Astrocyte (in vitro differentiated cells and primary cell): Measurements from ENCODE around the gene SLC17A1. TPM values are rescaled to one million over a fixed set of nuclear protein-coding genes. Genes with fewer than 3 reads are reported as not detected.

ENCODE experiments used
- DNase-seq: peaks from one replicate; pipeline ENCODE4 v3.0.0-alpha.2; 2010; ENCODE audit warnings: low read depth
- FAIRE-seq: peaks from 2 replicates; lab custom pipeline; 2011; peaks lifted over from hg19 to GRCh38; lab: Jason Lieb, UNC
- H2AFZ ChIP-seq: 2 replicates; pipeline ENCODE4 v1.6.0; 2012; ENCODE audit warnings: low read depth, low read length, inconsistent platforms
- H3K27ac ChIP-seq: 2 replicates; pipeline ENCODE4 v1.5.1; 2011; ENCODE audit warnings: low read depth, low read length, inconsistent platforms
- H3K27me3 ChIP-seq: 2 replicates; pipeline ENCODE4 v1.6.0; 2011; ENCODE audit warnings: low read length, inconsistent platforms; ENCODE audit not compliant: insufficient read depth
- H3K36me3 ChIP-seq: 2 replicates; pipeline ENCODE4 v1.5.1; 2011; ENCODE audit warnings: low read length, inconsistent platforms; ENCODE audit not compliant: insufficient read depth
- H3K4me1 ChIP-seq: 2 replicates; pipeline ENCODE4 v1.5.1; 2011; ENCODE audit warnings: low read length, inconsistent platforms; ENCODE audit not compliant: insufficient read depth
- H3K4me2 ChIP-seq: 2 replicates; pipeline ENCODE4 v1.6.0; 2012; ENCODE audit warnings: low read length, inconsistent platforms
- H3K4me3 ChIP-seq: 2 replicates; pipeline ENCODE4 v1.5.1; 2011; ENCODE audit warnings: low read depth, mild to moderate bottlenecking, low read length, inconsistent platforms; ENCODE audit not compliant: insufficient read depth
- H3K79me2 ChIP-seq: 2 replicates; pipeline ENCODE4 v1.6.0; 2012; ENCODE audit warnings: mild to moderate bottlenecking, low read length, inconsistent platforms; ENCODE audit not compliant: insufficient read depth
- H3K9ac ChIP-seq: 2 replicates; pipeline ENCODE4 v1.6.0; 2012; ENCODE audit warnings: mild to moderate bottlenecking, low read length, inconsistent platforms
- H3K9me3 ChIP-seq: 2 replicates; pipeline ENCODE4 v1.5.1; 2012; ENCODE audit warnings: low read depth, mild to moderate bottlenecking, low read length, inconsistent platforms; ENCODE audit not compliant: insufficient read depth
- H4K20me1 ChIP-seq: 2 replicates; pipeline ENCODE4 v1.6.0; 2012; ENCODE audit warnings: low read length, inconsistent platforms; ENCODE audit not compliant: insufficient read depth
- H3K27ac Mint-ChIP-seq: one replicate; pipeline ENCODE4 v1.8.0; 2021; ENCODE audit warnings: mild to moderate bottlenecking, mixed read lengths; ENCODE audit not compliant: unreplicated experiment
- H3K27me3 Mint-ChIP-seq: one replicate; pipeline ENCODE4 v1.8.0; 2021; ENCODE audit warnings: low read depth, mixed read lengths; ENCODE audit not compliant: unreplicated experiment
- H3K36me3 Mint-ChIP-seq: one replicate; pipeline ENCODE4 v1.8.0; 2021; ENCODE audit warnings: low read depth, mixed read lengths; ENCODE audit not compliant: unreplicated experiment
- H3K4me1 Mint-ChIP-seq: one replicate; pipeline ENCODE4 v1.8.0; 2021; ENCODE audit warnings: low read depth, mixed read lengths; ENCODE audit not compliant: unreplicated experiment
- H3K4me3 Mint-ChIP-seq: one replicate; pipeline ENCODE4 v1.8.0; 2021; ENCODE audit warnings: mild to moderate bottlenecking, moderate library complexity, mixed read lengths; ENCODE audit not compliant: unreplicated experiment
- H3K9me3 Mint-ChIP-seq: one replicate; pipeline ENCODE4 v1.8.0; 2021; ENCODE audit warnings: mild to moderate bottlenecking, mixed read lengths; ENCODE audit not compliant: unreplicated experiment
- EZH2 ChIP-seq: IDR thresholded peaks from 2 replicates; pipeline ENCODE4 v1.6.1; 2012; ENCODE audit warnings: mild to moderate bottlenecking, low read length, inconsistent platforms; ENCODE audit not compliant: insufficient read depth
- total RNA-seq: library from RNA; stranded (reverse); gene quantifications from 2 replicates; pipeline ENCODE4 v1.2.1, GENCODE V29; 2021
- TF ChIP-seq, protein P1 (sequence below): IDR thresholded peaks from 2 replicates; pipeline ENCODE4 v1.5.1; 2011; ENCODE audit warnings: low read depth, mild to moderate bottlenecking, inconsistent platforms, low read length, moderate library complexity; ENCODE audit not compliant: insufficient read depth

SLC17A1 gene
- total RNA-seq, 1 donor from 2014 or later, result not detected

DNA sequence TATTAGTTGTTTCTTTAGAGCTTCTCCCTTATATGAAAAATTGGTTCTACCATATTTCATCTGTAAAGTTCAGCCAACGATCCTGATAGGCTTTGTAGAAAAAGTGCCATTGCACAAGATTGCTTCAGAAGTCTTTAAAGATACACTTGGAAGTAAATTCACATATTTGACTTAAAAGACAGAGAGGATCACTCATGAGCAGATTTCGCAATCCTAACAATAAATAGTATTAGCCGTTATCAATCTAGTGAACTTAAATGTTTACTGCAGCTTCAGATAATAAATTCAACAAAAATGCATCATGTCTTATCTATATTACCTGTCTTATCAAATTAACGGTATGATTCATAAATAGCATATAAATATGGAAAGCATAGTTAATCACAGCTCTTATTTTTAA is 86.0 kb downstream of the SLC17A1 start:
- no peaks in the 10 kb centered on the region for H3K79me2 ChIP-seq
- peaks cover 7% of the 10 kb centered on the region for H3K4me1 Mint-ChIP-seq
- TF ChIP-seq EZH2, result no peak
- TF ChIP-seq, protein P1, sequence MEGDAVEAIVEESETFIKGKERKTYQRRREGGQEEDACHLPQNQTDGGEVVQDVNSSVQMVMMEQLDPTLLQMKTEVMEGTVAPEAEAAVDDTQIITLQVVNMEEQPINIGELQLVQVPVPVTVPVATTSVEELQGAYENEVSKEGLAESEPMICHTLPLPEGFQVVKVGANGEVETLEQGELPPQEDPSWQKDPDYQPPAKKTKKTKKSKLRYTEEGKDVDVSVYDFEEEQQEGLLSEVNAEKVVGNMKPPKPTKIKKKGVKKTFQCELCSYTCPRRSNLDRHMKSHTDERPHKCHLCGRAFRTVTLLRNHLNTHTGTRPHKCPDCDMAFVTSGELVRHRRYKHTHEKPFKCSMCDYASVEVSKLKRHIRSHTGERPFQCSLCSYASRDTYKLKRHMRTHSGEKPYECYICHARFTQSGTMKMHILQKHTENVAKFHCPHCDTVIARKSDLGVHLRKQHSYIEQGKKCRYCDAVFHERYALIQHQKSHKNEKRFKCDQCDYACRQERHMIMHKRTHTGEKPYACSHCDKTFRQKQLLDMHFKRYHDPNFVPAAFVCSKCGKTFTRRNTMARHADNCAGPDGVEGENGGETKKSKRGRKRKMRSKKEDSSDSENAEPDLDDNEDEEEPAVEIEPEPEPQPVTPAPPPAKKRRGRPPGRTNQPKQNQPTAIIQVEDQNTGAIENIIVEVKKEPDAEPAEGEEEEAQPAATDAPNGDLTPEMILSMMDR, result no peak
- no peak overlapping the region for H3K4me2 ChIP-seq
- no peaks in the 10 kb centered on the region for H3K4me1 ChIP-seq
- H4K20me1 ChIP-seq, result no peaks in the 10 kb centered on the region
- no peak overlapping the region for H2AFZ ChIP-seq
- FAIRE-seq (no peak), DNase-seq (no peak)
- no peak overlapping the region for H3K9ac ChIP-seq
- no peaks in the 10 kb centered on the region for H3K36me3 Mint-ChIP-seq
- no peak overlapping the region for H3K4me3 Mint-ChIP-seq
- no peak overlapping the region for H3K4me3 ChIP-seq
- H3K27me3 Mint-ChIP-seq, result no peaks in the 10 kb centered on the region
- no peak overlapping the region for H3K27ac Mint-ChIP-seq
- H3K9me3 Mint-ChIP-seq, result no peaks in the 10 kb centered on the region
- no peaks in the 10 kb centered on the region for H3K36me3 ChIP-seq
- H3K9me3 ChIP-seq, result peaks cover 3% of the 10 kb centered on the region
- H3K27ac ChIP-seq, result no peak overlapping the region
- H3K27me3 ChIP-seq, result no peaks in the 10 kb centered on the region

DNA sequence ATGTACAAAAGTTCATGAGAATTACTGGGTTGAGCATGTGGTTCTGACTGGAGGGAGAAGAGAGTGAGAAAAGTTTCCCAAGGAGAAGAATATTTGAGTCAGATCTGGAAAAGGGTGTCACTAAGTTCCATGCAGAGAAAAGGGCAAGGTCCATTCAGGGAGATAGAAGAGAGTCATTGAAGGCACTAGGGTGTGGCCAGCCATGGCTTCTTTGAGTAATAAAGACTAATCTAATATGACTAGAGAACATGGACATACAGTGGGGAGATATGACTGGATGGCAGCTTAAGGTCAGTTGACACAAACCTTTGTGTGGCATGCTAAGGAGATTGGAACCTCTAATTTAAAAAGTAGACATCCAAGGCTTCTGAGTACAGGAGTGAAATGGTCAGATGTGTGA is 88.0 kb downstream of the SLC17A1 start:
- H3K4me1 ChIP-seq, result no peaks in the 10 kb centered on the region
- FAIRE-seq, result no peak
- no peak overlapping the region for H3K4me2 ChIP-seq
- no peaks in the 10 kb centered on the region for H4K20me1 ChIP-seq
- H3K9me3 ChIP-seq, result peaks cover 3% of the 10 kb centered on the region
- no peak overlapping the region for H3K4me3 Mint-ChIP-seq
- peaks cover 2% of the 10 kb centered on the region for H3K9me3 Mint-ChIP-seq
- no peak overlapping the region for H3K9ac ChIP-seq
- no peaks in the 10 kb centered on the region for H3K36me3 ChIP-seq
- H3K27me3 Mint-ChIP-seq, result no peaks in the 10 kb centered on the region
- DNase-seq, result no peak
- H3K27ac ChIP-seq, result no peak overlapping the region
- H3K27ac Mint-ChIP-seq, result no peak overlapping the region
- no peaks in the 10 kb centered on the region for H3K79me2 ChIP-seq
- H2AFZ ChIP-seq, result no peak overlapping the region
- no peak for TF ChIP-seq EZH2
- TF ChIP-seq, protein P1, result no peak
- no peak overlapping the region for H3K4me3 ChIP-seq
- no peaks in the 10 kb centered on the region for H3K27me3 ChIP-seq
- no peaks in the 10 kb centered on the region for H3K36me3 Mint-ChIP-seq
- H3K4me1 Mint-ChIP-seq, result peaks cover 6% of the 10 kb centered on the region

DNA sequence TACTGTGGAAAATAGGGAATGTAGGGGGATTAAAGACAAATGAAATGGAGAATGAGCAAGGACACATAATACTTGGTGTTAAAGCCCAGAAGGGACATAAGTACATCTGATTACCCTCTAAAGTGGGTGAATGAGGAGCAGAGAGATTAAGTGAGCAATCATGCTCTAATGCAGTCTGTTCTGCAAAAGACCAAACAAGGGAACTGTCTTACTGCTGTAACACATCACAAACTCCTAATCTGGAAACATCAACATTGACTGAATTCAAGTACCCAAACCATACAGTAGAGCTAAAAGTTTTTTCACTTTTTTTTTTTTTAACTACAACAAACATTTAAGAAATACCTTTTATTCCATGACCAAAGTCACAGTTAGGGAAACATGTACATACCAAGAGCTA is 96.6 kb downstream of the SLC17A1 start:
- no peaks in the 10 kb centered on the region for H3K36me3 ChIP-seq
- H3K27me3 ChIP-seq, result no peaks in the 10 kb centered on the region
- no peak overlapping the region for H3K4me3 Mint-ChIP-seq
- no peak overlapping the region for H3K9ac ChIP-seq
- no peaks in the 10 kb centered on the region for H3K36me3 Mint-ChIP-seq
- H3K4me2 ChIP-seq, result no peak overlapping the region
- TF ChIP-seq EZH2, result no peak
- TF ChIP-seq, protein P1, result no peak
- no peak overlapping the region for H3K4me3 ChIP-seq
- peaks cover 4% of the 10 kb centered on the region for H3K9me3 Mint-ChIP-seq
- H4K20me1 ChIP-seq, result no peaks in the 10 kb centered on the region
- FAIRE-seq (no peak), DNase-seq (no peak)
- no peak overlapping the region for H3K27ac ChIP-seq
- no peaks in the 10 kb centered on the region for H3K4me1 Mint-ChIP-seq
- no peaks in the 10 kb centered on the region for H3K27me3 Mint-ChIP-seq
- H2AFZ ChIP-seq, result no peak overlapping the region
- H3K4me1 ChIP-seq, result no peaks in the 10 kb centered on the region
- no peak overlapping the region for H3K27ac Mint-ChIP-seq
- peaks cover 7% of the 10 kb centered on the region for H3K9me3 ChIP-seq
- H3K79me2 ChIP-seq, result no peaks in the 10 kb centered on the region

Other genes starting within 250 kb of the SLC17A1 start
- not detected in 2 replicates for gene SCGN, start 179.8 kb downstream of the SLC17A1 start, total RNA-seq
- not detected in 2 replicates for gene SLC17A4, start 77.3 kb downstream of the SLC17A1 start, total RNA-seq
- gene SLC17A3, start 42.2 kb upstream of the SLC17A1 start, total RNA-seq, result not detected in 2 replicates
- not detected in 2 replicates for gene SLC17A2, start 98.6 kb upstream of the SLC17A1 start, total RNA-seq
- gene TRIM38, start 130.8 kb upstream of the SLC17A1 start, total RNA-seq, result 6.8 and 8.4 TPM in 2 replicates